Measurements from ENCODE around the gene BRF1.

The BRF1 gene

DNA sequence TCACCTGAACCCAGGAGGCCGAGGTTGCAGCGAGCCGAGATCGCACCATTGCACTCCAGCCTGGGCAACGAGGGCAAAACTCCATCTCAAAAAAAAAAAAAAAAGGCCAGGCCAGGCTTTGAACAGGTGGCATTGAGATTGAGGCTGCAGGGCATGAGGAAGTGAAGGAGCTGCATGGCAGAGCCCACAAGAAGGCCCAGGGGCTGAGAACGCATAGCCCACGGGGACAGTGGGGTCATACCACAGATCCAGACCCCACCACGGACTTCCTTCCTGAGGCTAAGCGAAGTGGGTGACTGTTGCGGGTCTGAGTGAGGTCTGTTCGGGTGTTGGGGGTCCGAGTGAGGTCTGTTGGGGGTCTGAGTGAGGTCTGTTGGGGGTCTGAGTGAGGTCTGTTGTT lies 140.0 kb downstream of the BRF1 start:
- Histone ChIP-seq H3K4me1 (ENCODE audit: control insufficient read depth in 2 of 2, insufficient read depth in 1 of 2, low read depth in 1 of 2, low read length in 2 of 2) (peaks cover 10 to 14% of the 10 kb centered on the region in 2 donors), H2AK5ac (ENCODE audit: low read depth, low read length) (no peak overlapping the region), H2BK15ac (ENCODE audit: low read length) (no peak overlapping the region), H2BK5ac (ENCODE audit: low read length) (no peak overlapping the region), H3K9ac (ENCODE audit: low read depth, low read length, poor library complexity) (no peak overlapping the region), H4K8ac (ENCODE audit: low read depth, low read length) (no peak overlapping the region), H3K4me2 (ENCODE audit: insufficient read depth, low read length, poor library complexity, severe bottlenecking) (no peak overlapping the region), H3K27me3 (ENCODE audit: control insufficient read depth in 3 of 3, insufficient read depth in 3 of 3, low read depth in 1 of 3, low read length in 3 of 3) (peaks cover 0 to 36% (median 0%) of the 10 kb centered on the region in 3 experiments), H3K27ac (replicated peaks; ENCODE audit: low read length) (no peak overlapping the region), H2AFZ (ENCODE audit: low read length) (no peak overlapping the region), H3K79me1 (ENCODE audit: low read depth, low read length) (peaks cover 7% of the 10 kb centered on the region), H3K23ac (ENCODE audit: low read depth, low read length, poor library complexity) (no peak overlapping the region), H3K4ac (ENCODE audit: low read length) (no peak overlapping the region), H2BK120ac (ENCODE audit: low read depth, low read length) (no peak overlapping the region), H3K18ac (ENCODE audit: low read length) (no peak overlapping the region), H3K4me3 (ENCODE audit: low read length in 2 of 2) (no peak overlapping the region), H2BK12ac (ENCODE audit: low read length) (no peak overlapping the region), H3K36me3 (replicated peaks in 1 of 2; ENCODE audit: control insufficient read depth in 2 of 2, insufficient read depth in 2 of 2, low read length in 2 of 2) (no peaks in the 10 kb centered on the region), H3K14ac (ENCODE audit: low read length) (no peak overlapping the region), H3K9me3 (replicated peaks in 1 of 2; ENCODE audit: control insufficient read depth in 2 of 2, insufficient read depth in 1 of 2, low read depth in 1 of 2, low read length in 2 of 2) (peaks cover 0 to 1% of the 10 kb centered on the region in 2 donors), H4K91ac (ENCODE audit: low read depth, low read length, poor library complexity) (no peak overlapping the region)
- no peak for DNase-seq (ENCODE audit: low spot score)
- no CpG with 5 or more reads among the region's 12 CpGs for WGBS, 2 donors (ENCODE audit: extremely low coverage in 2 of 2, insufficient read length in 2 of 2, insufficient replicate concordance in 1 of 2)

DNA sequence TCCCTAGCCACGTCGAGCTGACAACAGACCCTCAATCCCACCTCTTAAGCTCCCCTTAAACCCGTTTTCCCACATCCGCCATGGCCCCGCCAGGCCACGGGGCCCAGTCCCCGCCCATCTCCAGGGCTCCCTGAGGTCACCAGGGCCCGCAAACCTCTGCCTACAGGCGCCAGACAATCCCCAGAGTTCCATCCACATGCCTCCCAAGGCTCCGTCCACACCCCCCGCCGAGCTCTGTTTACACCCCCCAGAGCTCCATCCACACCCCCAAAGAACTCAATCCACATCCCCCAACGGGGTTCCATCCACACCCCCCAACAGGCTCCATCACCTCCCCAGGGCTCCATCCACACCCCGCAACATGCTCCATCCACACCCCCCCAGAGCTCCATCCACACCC lies 141.5 kb downstream of the BRF1 start:
- Histone ChIP-seq H2BK12ac (ENCODE audit: low read length) (no peak overlapping the region), H3K9me3 (replicated peaks in 1 of 2; ENCODE audit: control insufficient read depth in 2 of 2, insufficient read depth in 1 of 2, low read depth in 1 of 2, low read length in 2 of 2) (peaks cover 0 to 1% of the 10 kb centered on the region in 2 donors), H2BK15ac (ENCODE audit: low read length) (no peak overlapping the region), H3K23ac (ENCODE audit: low read depth, low read length, poor library complexity) (no peak overlapping the region), H3K14ac (ENCODE audit: low read length) (no peak overlapping the region), H3K27me3 (ENCODE audit: control insufficient read depth in 3 of 3, insufficient read depth in 3 of 3, low read depth in 1 of 3, low read length in 3 of 3) (peaks cover 0 to 22% (median 0%) of the 10 kb centered on the region in 3 experiments), H3K36me3 (replicated peaks in 1 of 2; ENCODE audit: control insufficient read depth in 2 of 2, insufficient read depth in 2 of 2, low read length in 2 of 2) (no peaks in the 10 kb centered on the region), H3K9ac (ENCODE audit: low read depth, low read length, poor library complexity) (no peak overlapping the region), H3K4me1 (ENCODE audit: control insufficient read depth in 2 of 2, insufficient read depth in 1 of 2, low read depth in 1 of 2, low read length in 2 of 2) (peaks cover 10 to 12% of the 10 kb centered on the region in 2 donors), H4K8ac (ENCODE audit: low read depth, low read length) (no peak overlapping the region), H4K91ac (ENCODE audit: low read depth, low read length, poor library complexity) (no peak overlapping the region), H3K4me3 (ENCODE audit: low read length in 2 of 2) (no peak overlapping the region), H2AK5ac (ENCODE audit: low read depth, low read length) (no peak overlapping the region), H3K27ac (replicated peaks; ENCODE audit: low read length) (no peak overlapping the region), H3K18ac (ENCODE audit: low read length) (peak overlapping the region; percentile 71), H3K4me2 (ENCODE audit: insufficient read depth, low read length, poor library complexity, severe bottlenecking) (no peak overlapping the region), H2BK120ac (ENCODE audit: low read depth, low read length) (no peak overlapping the region), H3K79me1 (ENCODE audit: low read depth, low read length) (peaks cover 3% of the 10 kb centered on the region), H2AFZ (ENCODE audit: low read length) (no peak overlapping the region), H3K4ac (ENCODE audit: low read length) (no peak overlapping the region), H2BK5ac (ENCODE audit: low read length) (no peak overlapping the region)
- WGBS, 2 donors (ENCODE audit: extremely low coverage in 2 of 2, insufficient read length in 2 of 2, insufficient replicate concordance in 1 of 2), result no CpG with 5 or more reads among the region's 14 CpGs
- no peak for DNase-seq (ENCODE audit: low spot score)

Measured in neuronal stem cell (in vitro differentiated cells).